Measurements from ENCODE around the gene TRPV3. TPM values are rescaled to one million over a fixed set of nuclear protein-coding genes. Genes with fewer than 3 reads are reported as not detected.

TRPV3 gene
- total RNA-seq, 5 donors from 2014 or later (not counting 1 experiment from before 2014, with no cell fraction given), result 0.23 to 1.4 (median 0.44) TPM

- DNase-seq, result no peak
- WGBS (ENCODE audit: insufficient coverage), result no CpG with 5 or more reads among the region's 1 CpG
- no peaks in the 10 kb centered on the region for H3K4me1 Mint-ChIP-seq
- peaks cover 0 to 3% of the 10 kb centered on the region in 2 experiments for H3K27me3 ChIP-seq (replicated peaks in 1 of 2; ENCODE audit: control insufficient read depth in 2 of 2, extremely low read depth in 1 of 2, insufficient read depth in 2 of 2, low read length in 1 of 2)
- CTCF ChIA-PET, result no interaction called here
- no peaks in the 10 kb centered on the region for H3K9me3 ChIP-seq
- H3K27me3 Mint-ChIP-seq, result peaks cover 5 to 22% of the 10 kb centered on the region in 2 donors
- no peak overlapping the region for H3K27ac ChIP-seq (ENCODE audit: low read length)
- POLR2A ChIA-PET, result no interaction called here
- no peak overlapping the region for H3K4me3 Mint-ChIP-seq
- no peaks in the 10 kb centered on the region for H3K4me1 ChIP-seq (ENCODE audit: control insufficient read depth in 1 of 2, extremely low read depth in 1 of 2, insufficient read depth in 2 of 2, low read length in 2 of 2)
- ATAC-seq (replicated peaks in 1 of 4), result no peak
- no peak overlapping the region for H3K4me3 ChIP-seq (ENCODE audit: control insufficient read depth in 1 of 2, extremely low read depth in 1 of 2, low read length in 1 of 2)
- no peaks in the 10 kb centered on the region for H3K9me3 Mint-ChIP-seq
- H3K36me3 Mint-ChIP-seq, result no peaks in the 10 kb centered on the region
- no peaks in the 10 kb centered on the region for H3K36me3 ChIP-seq (ENCODE audit: control insufficient read depth in 2 of 2, extremely low read depth in 1 of 2, insufficient read depth in 1 of 2, low read length in 1 of 2)
- no peak overlapping the region for H3K27ac Mint-ChIP-seq
Observed at GRCh38 chr17:3507071-3507470, 50.5 kb downstream of the TRPV3 start.

- H3K9me3 ChIP-seq, result no peaks in the 10 kb centered on the region
- Mint-ChIP-seq H3K27me3 (peaks cover 4 to 15% of the 10 kb centered on the region in 2 donors), H3K9me3 (no peaks in the 10 kb centered on the region), H3K36me3 (no peaks in the 10 kb centered on the region), H3K4me1 (no peaks in the 10 kb centered on the region), H3K4me3 (no peak overlapping the region), H3K27ac (no peak overlapping the region)
- no peak overlapping the region for H3K27ac ChIP-seq (ENCODE audit: low read length)
- DNase-seq, result no peak
- peaks cover 0 to 3% of the 10 kb centered on the region in 2 experiments for H3K27me3 ChIP-seq (replicated peaks in 1 of 2; ENCODE audit: control insufficient read depth in 2 of 2, extremely low read depth in 1 of 2, insufficient read depth in 2 of 2, low read length in 1 of 2)
- 86% methylated on average over 1 of the region's 2 CpGs for WGBS (ENCODE audit: insufficient coverage)
- POLR2A ChIA-PET, result no interaction called here
- no peaks in the 10 kb centered on the region for H3K36me3 ChIP-seq (ENCODE audit: control insufficient read depth in 2 of 2, extremely low read depth in 1 of 2, insufficient read depth in 1 of 2, low read length in 1 of 2)
- H3K4me1 ChIP-seq (ENCODE audit: control insufficient read depth in 1 of 2, extremely low read depth in 1 of 2, insufficient read depth in 2 of 2, low read length in 2 of 2), result no peaks in the 10 kb centered on the region
- no peak overlapping the region for H3K4me3 ChIP-seq (ENCODE audit: control insufficient read depth in 1 of 2, extremely low read depth in 1 of 2, low read length in 1 of 2)
- ATAC-seq (replicated peaks in 1 of 4), result no peak
- CTCF ChIA-PET, result no interaction called here
Observed at GRCh38 chr17:3506054-3506453, 51.6 kb downstream of the TRPV3 start.

GRCh38 chr17:3505008-3505407 is 52.6 kb downstream of the TRPV3 start:
- ATAC-seq (replicated peaks in 1 of 4), result no peak
- 95% methylated on average over 5 of the region's 7 CpGs for WGBS (ENCODE audit: insufficient coverage)
- Histone ChIP-seq H3K4me1 (ENCODE audit: control insufficient read depth in 1 of 2, extremely low read depth in 1 of 2, insufficient read depth in 2 of 2, low read length in 2 of 2) (no peaks in the 10 kb centered on the region), H3K9me3 (no peaks in the 10 kb centered on the region), H3K27ac (ENCODE audit: low read length) (no peak overlapping the region), H3K4me3 (ENCODE audit: control insufficient read depth in 1 of 2, extremely low read depth in 1 of 2, low read length in 1 of 2) (no peak overlapping the region), H3K27me3 (replicated peaks in 1 of 2; ENCODE audit: control insufficient read depth in 2 of 2, extremely low read depth in 1 of 2, insufficient read depth in 2 of 2, low read length in 1 of 2) (peaks cover 0 to 6% of the 10 kb centered on the region in 2 experiments), H3K36me3 (ENCODE audit: control insufficient read depth in 2 of 2, extremely low read depth in 1 of 2, insufficient read depth in 1 of 2, low read length in 1 of 2) (no peaks in the 10 kb centered on the region)
- POLR2A ChIA-PET, result no interaction called here
- H3K4me1 Mint-ChIP-seq, result no peaks in the 10 kb centered on the region
- no peaks in the 10 kb centered on the region for H3K36me3 Mint-ChIP-seq
- CTCF ChIA-PET, result no interaction called here
- H3K9me3 Mint-ChIP-seq, result no peaks in the 10 kb centered on the region
- no peak overlapping the region for H3K27ac Mint-ChIP-seq
- peaks cover 5 to 15% of the 10 kb centered on the region in 2 donors for H3K27me3 Mint-ChIP-seq
- H3K4me3 Mint-ChIP-seq, result no peak overlapping the region
- DNase-seq, result no peak

- WGBS (ENCODE audit: insufficient coverage), result no CpG with 5 or more reads among the region's 1 CpG
- ChIA-PET CTCF (no interaction called here), POLR2A (no interaction called here)
- Mint-ChIP-seq H3K36me3 (no peaks in the 10 kb centered on the region), H3K4me1 (no peaks in the 10 kb centered on the region), H3K27me3 (peaks cover 5 to 9% of the 10 kb centered on the region in 2 donors), H3K27ac (no peak overlapping the region), H3K4me3 (no peak overlapping the region), H3K9me3 (no peaks in the 10 kb centered on the region)
- DNase-seq (no peak), ATAC-seq (replicated peaks in 1 of 4) (no peak)
- Histone ChIP-seq H3K27me3 (replicated peaks in 1 of 2; ENCODE audit: control insufficient read depth in 2 of 2, extremely low read depth in 1 of 2, insufficient read depth in 2 of 2, low read length in 1 of 2) (peaks cover 0 to 6% of the 10 kb centered on the region in 2 experiments), H3K9me3 (no peaks in the 10 kb centered on the region), H3K4me1 (ENCODE audit: control insufficient read depth in 1 of 2, extremely low read depth in 1 of 2, insufficient read depth in 2 of 2, low read length in 2 of 2) (no peaks in the 10 kb centered on the region), H3K4me3 (ENCODE audit: control insufficient read depth in 1 of 2, extremely low read depth in 1 of 2, low read length in 1 of 2) (no peak overlapping the region), H3K27ac (ENCODE audit: low read length) (no peak overlapping the region), H3K36me3 (ENCODE audit: control insufficient read depth in 2 of 2, extremely low read depth in 1 of 2, insufficient read depth in 1 of 2, low read length in 1 of 2) (no peaks in the 10 kb centered on the region)
Observed at GRCh38 chr17:3503285-3503684, 54.3 kb downstream of the TRPV3 start.

GRCh38 chr17:3502466-3502865 is 55.1 kb downstream of the TRPV3 start:
- no peaks in the 10 kb centered on the region for H3K9me3 ChIP-seq
- no peaks in the 10 kb centered on the region for H3K9me3 Mint-ChIP-seq
- peaks cover 0 to 6% of the 10 kb centered on the region in 2 experiments for H3K27me3 ChIP-seq (replicated peaks in 1 of 2; ENCODE audit: control insufficient read depth in 2 of 2, extremely low read depth in 1 of 2, insufficient read depth in 2 of 2, low read length in 1 of 2)
- no peak overlapping the region for H3K4me3 ChIP-seq (ENCODE audit: control insufficient read depth in 1 of 2, extremely low read depth in 1 of 2, low read length in 1 of 2)
- ChIA-PET CTCF (no interaction called here), POLR2A (no interaction called here)
- peaks cover 5 to 7% of the 10 kb centered on the region in 2 donors for H3K27me3 Mint-ChIP-seq
- ATAC-seq (replicated peaks in 1 of 4) (no peak), DNase-seq (no peak)
- no peaks in the 10 kb centered on the region for H3K36me3 Mint-ChIP-seq
- no peaks in the 10 kb centered on the region for H3K4me1 ChIP-seq (ENCODE audit: control insufficient read depth in 1 of 2, extremely low read depth in 1 of 2, insufficient read depth in 2 of 2, low read length in 2 of 2)
- no peaks in the 10 kb centered on the region for H3K36me3 ChIP-seq (ENCODE audit: control insufficient read depth in 2 of 2, extremely low read depth in 1 of 2, insufficient read depth in 1 of 2, low read length in 1 of 2)
- H3K4me3 Mint-ChIP-seq, result no peak overlapping the region
- WGBS (ENCODE audit: insufficient coverage), result 90% methylated on average over 3 of the region's 5 CpGs
- H3K27ac ChIP-seq (ENCODE audit: low read length), result no peak overlapping the region
- H3K27ac Mint-ChIP-seq, result no peak overlapping the region
- H3K4me1 Mint-ChIP-seq, result no peaks in the 10 kb centered on the region

- peaks cover 0 to 8% of the 10 kb centered on the region in 2 experiments for H3K27me3 ChIP-seq (replicated peaks in 1 of 2; ENCODE audit: control insufficient read depth in 2 of 2, extremely low read depth in 1 of 2, insufficient read depth in 2 of 2, low read length in 1 of 2)
- H3K9me3 ChIP-seq, result no peaks in the 10 kb centered on the region
- H3K4me3 ChIP-seq (ENCODE audit: control insufficient read depth in 1 of 2, extremely low read depth in 1 of 2, low read length in 1 of 2), result no peak overlapping the region
- Mint-ChIP-seq H3K27ac (no peak overlapping the region), H3K36me3 (no peaks in the 10 kb centered on the region), H3K4me3 (no peak overlapping the region), H3K27me3 (peaks cover 1 to 6% of the 10 kb centered on the region in 2 donors), H3K4me1 (no peaks in the 10 kb centered on the region), H3K9me3 (no peaks in the 10 kb centered on the region)
- POLR2A ChIA-PET, result no interaction called here
- H3K27ac ChIP-seq (ENCODE audit: low read length), result no peak overlapping the region
- CTCF ChIA-PET, result no interaction called here
- no peaks in the 10 kb centered on the region for H3K36me3 ChIP-seq (ENCODE audit: control insufficient read depth in 2 of 2, extremely low read depth in 1 of 2, insufficient read depth in 1 of 2, low read length in 1 of 2)
- ATAC-seq (replicated peaks in 1 of 4) (no peak), DNase-seq (no peak)
- H3K4me1 ChIP-seq (ENCODE audit: control insufficient read depth in 1 of 2, extremely low read depth in 1 of 2, insufficient read depth in 2 of 2, low read length in 2 of 2), result no peaks in the 10 kb centered on the region
- 82% methylated on average over 4 of the region's 5 CpGs for WGBS (ENCODE audit: insufficient coverage)
Observed at GRCh38 chr17:3501344-3501743, 56.3 kb downstream of the TRPV3 start.

GRCh38 chr17:3497101-3497500 is 60.5 kb downstream of the TRPV3 start:
- peaks cover 17 to 20% of the 10 kb centered on the region in 2 donors for H3K27me3 Mint-ChIP-seq
- H3K27ac Mint-ChIP-seq, result no peak overlapping the region
- H3K4me1 Mint-ChIP-seq, result no peaks in the 10 kb centered on the region
- no peak overlapping the region for H3K4me3 ChIP-seq (ENCODE audit: control insufficient read depth in 1 of 2, extremely low read depth in 1 of 2, low read length in 1 of 2)
- H3K9me3 Mint-ChIP-seq, result no peaks in the 10 kb centered on the region
- ChIA-PET CTCF (no interaction called here), POLR2A (no interaction called here)
- H3K4me3 Mint-ChIP-seq, result no peak overlapping the region
- H3K9me3 ChIP-seq, result no peaks in the 10 kb centered on the region
- H3K36me3 Mint-ChIP-seq, result no peaks in the 10 kb centered on the region
- WGBS (ENCODE audit: insufficient coverage), result no CpG with 5 or more reads among the region's 7 CpGs
- ATAC-seq (replicated peaks in 1 of 4) (no peak), DNase-seq (no peak)
- H3K27me3 ChIP-seq (replicated peaks in 1 of 2; ENCODE audit: control insufficient read depth in 2 of 2, extremely low read depth in 1 of 2, insufficient read depth in 2 of 2, low read length in 1 of 2), result peaks cover 0 to 4% of the 10 kb centered on the region in 2 experiments
- no peak overlapping the region for H3K27ac ChIP-seq (ENCODE audit: low read length)
- H3K4me1 ChIP-seq (ENCODE audit: control insufficient read depth in 1 of 2, extremely low read depth in 1 of 2, insufficient read depth in 2 of 2, low read length in 2 of 2), result no peaks in the 10 kb centered on the region
- no peaks in the 10 kb centered on the region for H3K36me3 ChIP-seq (ENCODE audit: control insufficient read depth in 2 of 2, extremely low read depth in 1 of 2, insufficient read depth in 1 of 2, low read length in 1 of 2)

Measured in T-cell (primary cell).